ENCODE measurements around the gene MACROD2.

GRCh38 chr20:14446446-14446845 lies 451.1 kb downstream of the MACROD2 start:
- no peak for TF ChIP-seq POLR2AphosphoS5 (IDR thresholded peaks at IDR 0.05)
- no peak for TF ChIP-seq CTCF (IDR thresholded peaks at IDR 0.05)
- no peak for TF ChIP-seq POLR2A (IDR thresholded peaks at IDR 0.05)
- no peak for TF ChIP-seq EP300 (IDR thresholded peaks at IDR 0.05)
